Measurements from ENCODE around the gene MICU2. TPM values are rescaled to one million over a fixed set of nuclear protein-coding genes. Genes with fewer than 3 reads are reported as not detected.
A peak's percentile ranks its signal among the peaks of the same experiment; 100 is the strongest.
"Not testable (repeated sequence)": the region's sequence is repeated elsewhere in the genome, so short reads cannot be mapped to it uniquely, and the experiment has no call there.

The MICU2 gene
- total RNA-seq, 2 donors from 2014 or later: 25.7 to 29.2 TPM

GRCh38 chr13:21615427-21615826 is 11.5 kb upstream of the MICU2 start:
- Mint-ChIP-seq H3K4me3 (no peak overlapping the region), H3K27me3 (ENCODE audit: low read depth) (peaks cover 20% of the 10 kb centered on the region), H3K27ac (no peak overlapping the region), H3K36me3 (ENCODE audit: insufficient read depth in 2 of 2) (no peaks in the 10 kb centered on the region), H3K4me1 (ENCODE audit: low read depth) (no peaks in the 10 kb centered on the region), H3K9me3 (no peaks in the 10 kb centered on the region)
- no peak for ATAC-seq (replicated peaks in 1 of 2)
- no peak for DNase-seq

GRCh38 chr13:21613791-21614190 is 9.8 kb upstream of the MICU2 start:
- Mint-ChIP-seq H3K27ac (no peak overlapping the region), H3K9me3 (no peaks in the 10 kb centered on the region), H3K4me1 (ENCODE audit: low read depth) (no peaks in the 10 kb centered on the region), H3K4me3 (no peak overlapping the region), H3K36me3 (ENCODE audit: insufficient read depth in 2 of 2) (no peaks in the 10 kb centered on the region), H3K27me3 (ENCODE audit: low read depth) (peaks cover 9% of the 10 kb centered on the region)
- no peak for DNase-seq
- no peak for ATAC-seq (replicated peaks in 1 of 2)

GRCh38 chr13:21611385-21611784 is 7.4 kb upstream of the MICU2 start:
- no peak for DNase-seq
- H3K4me1 Mint-ChIP-seq (ENCODE audit: low read depth): peaks cover 9% of the 10 kb centered on the region
- H3K27me3 Mint-ChIP-seq (ENCODE audit: low read depth): peaks cover 9% of the 10 kb centered on the region
- H3K9me3 Mint-ChIP-seq: no peaks in the 10 kb centered on the region
- no peaks in the 10 kb centered on the region for H3K36me3 Mint-ChIP-seq (ENCODE audit: insufficient read depth in 2 of 2)
- H3K4me3 Mint-ChIP-seq: no peak overlapping the region
- no peak overlapping the region for H3K27ac Mint-ChIP-seq
- no peak for ATAC-seq (replicated peaks in 1 of 2)

- no peak overlapping the region for H3K27ac Mint-ChIP-seq
- ATAC-seq (replicated peaks in 1 of 2) (no peak), DNase-seq (no peak)
- H3K4me1 Mint-ChIP-seq (ENCODE audit: low read depth): peaks cover 9% of the 10 kb centered on the region
- H3K36me3 Mint-ChIP-seq (ENCODE audit: insufficient read depth in 2 of 2): no peaks in the 10 kb centered on the region
- H3K27me3 Mint-ChIP-seq (ENCODE audit: low read depth): peaks cover 9% of the 10 kb centered on the region
- no peak overlapping the region for H3K4me3 Mint-ChIP-seq
- H3K9me3 Mint-ChIP-seq: no peaks in the 10 kb centered on the region
Measured at GRCh38 chr13:21610687-21611086, 6.7 kb upstream of the MICU2 start.

GRCh38 chr13:21608961-21609360 is 5.0 kb upstream of the MICU2 start:
- Mint-ChIP-seq H3K9me3 (no peaks in the 10 kb centered on the region), H3K4me1 (ENCODE audit: low read depth) (peaks cover 20% of the 10 kb centered on the region), H3K27me3 (ENCODE audit: low read depth) (peaks cover 9% of the 10 kb centered on the region), H3K36me3 (ENCODE audit: insufficient read depth in 2 of 2) (peaks cover 0 to 3% of the 10 kb centered on the region in 2 donors), H3K27ac (no peak overlapping the region), H3K4me3 (no peak overlapping the region)
- DNase-seq (no peak), ATAC-seq (replicated peaks in 1 of 2) (no peak)

- no peaks in the 10 kb centered on the region for H3K9me3 Mint-ChIP-seq
- DNase-seq (no peak), ATAC-seq (replicated peaks in 1 of 2) (no peak)
- peaks cover 0 to 3% of the 10 kb centered on the region in 2 donors for H3K36me3 Mint-ChIP-seq (ENCODE audit: insufficient read depth in 2 of 2)
- H3K4me1 Mint-ChIP-seq (ENCODE audit: low read depth): peaks cover 22% of the 10 kb centered on the region
- no peak overlapping the region for H3K4me3 Mint-ChIP-seq
- H3K27ac Mint-ChIP-seq: no peak overlapping the region
- peaks cover 9% of the 10 kb centered on the region for H3K27me3 Mint-ChIP-seq (ENCODE audit: low read depth)
Measured at GRCh38 chr13:21606796-21607195, 2.8 kb upstream of the MICU2 start.

- no peak overlapping the region for H3K4me3 Mint-ChIP-seq
- no peak for ATAC-seq (replicated peaks in 1 of 2)
- H3K27me3 Mint-ChIP-seq (ENCODE audit: low read depth): peaks cover 9% of the 10 kb centered on the region
Measured at GRCh38 chr13:21606251-21606650, 2.3 kb upstream of the MICU2 start.

GRCh38 chr13:21596722-21597121 is 7.2 kb downstream of the MICU2 start:
- no peaks in the 10 kb centered on the region for H3K27me3 Mint-ChIP-seq (ENCODE audit: low read depth)
- H3K4me3 Mint-ChIP-seq: no peak overlapping the region
- DNase-seq: no peak
- no peak for ATAC-seq (replicated peaks in 1 of 2)
- peaks cover 3 to 10% of the 10 kb centered on the region in 2 donors for H3K36me3 Mint-ChIP-seq (ENCODE audit: insufficient read depth in 2 of 2)
- H3K9me3 Mint-ChIP-seq: peaks cover 0 to 1% of the 10 kb centered on the region in 2 donors
- no peak overlapping the region for H3K27ac Mint-ChIP-seq
- peaks cover 59% of the 10 kb centered on the region for H3K4me1 Mint-ChIP-seq (ENCODE audit: low read depth)

More at GRCh38 chr13:21606251-21606650, 2.3 kb upstream of the MICU2 start:
- no peak overlapping the region for H3K27ac Mint-ChIP-seq
- DNase-seq: no peak
- peaks cover 4 to 6% of the 10 kb centered on the region in 2 donors for H3K36me3 Mint-ChIP-seq (ENCODE audit: insufficient read depth in 2 of 2)
- no peaks in the 10 kb centered on the region for H3K9me3 Mint-ChIP-seq
- peaks cover 28% of the 10 kb centered on the region for H3K4me1 Mint-ChIP-seq (ENCODE audit: low read depth)

GRCh38 chr13:21595546-21595822 is 8.5 kb downstream of the MICU2 start:
- DNase-seq (no peak), ATAC-seq (replicated peaks in 1 of 2) (peak; percentile 20 to 41)
- Mint-ChIP-seq H3K36me3 (ENCODE audit: insufficient read depth in 2 of 2) (peaks cover 0 to 6% of the 10 kb centered on the region in 2 donors), H3K4me3 (no peak overlapping the region), H3K27ac (no peak overlapping the region), H3K27me3 (ENCODE audit: low read depth) (no peaks in the 10 kb centered on the region), H3K9me3 (peaks cover 1 to 2% of the 10 kb centered on the region in 2 donors), H3K4me1 (ENCODE audit: low read depth) (peaks cover 62% of the 10 kb centered on the region)

GRCh38 chr13:21594715-21595545 is 9.0 kb downstream of the MICU2 start:
- no peak for DNase-seq
- Mint-ChIP-seq H3K4me3 (no peak overlapping the region), H3K27ac (no peak overlapping the region), H3K4me1 (ENCODE audit: low read depth) (peaks cover 60% of the 10 kb centered on the region), H3K27me3 (ENCODE audit: low read depth) (no peaks in the 10 kb centered on the region), H3K36me3 (ENCODE audit: insufficient read depth in 2 of 2) (peaks cover 0 to 6% of the 10 kb centered on the region in 2 donors), H3K9me3 (peaks cover 1 to 2% of the 10 kb centered on the region in 2 donors)
- no peak for ATAC-seq (replicated peaks in 1 of 2)

- H3K4me1 Mint-ChIP-seq (ENCODE audit: low read depth): peaks cover 58% of the 10 kb centered on the region
- not testable (repeated sequence) for H3K9me3 Mint-ChIP-seq
Measured at GRCh38 chr13:21590665-21591456, 13.1 kb downstream of the MICU2 start.

GRCh38 chr13:21590231-21590630 is 13.7 kb downstream of the MICU2 start:
- Mint-ChIP-seq H3K4me3 (no peak overlapping the region), H3K9me3 (peaks cover 1 to 2% of the 10 kb centered on the region in 2 donors), H3K4me1 (ENCODE audit: low read depth) (peaks cover 51% of the 10 kb centered on the region), H3K27ac (no peak overlapping the region), H3K36me3 (ENCODE audit: insufficient read depth in 2 of 2) (peaks cover 0 to 4% of the 10 kb centered on the region in 2 donors), H3K27me3 (ENCODE audit: low read depth) (no peaks in the 10 kb centered on the region)
- ATAC-seq (replicated peaks in 1 of 2): no peak
- DNase-seq: no peak

More at GRCh38 chr13:21590665-21591456, 13.1 kb downstream of the MICU2 start:
- ATAC-seq (replicated peaks in 1 of 2); DNase-seq; H3K4me3 Mint-ChIP-seq; H3K27ac Mint-ChIP-seq; H3K36me3 Mint-ChIP-seq (ENCODE audit: insufficient read depth in 2 of 2); H3K27me3 Mint-ChIP-seq (ENCODE audit: low read depth): not testable (repeated sequence)

- DNase-seq, H3K9me3 Mint-ChIP-seq: not testable (repeated sequence)
Measured at GRCh38 chr13:21589510-21589909, 14.5 kb downstream of the MICU2 start.

More at GRCh38 chr13:21589510-21589909, 14.5 kb downstream of the MICU2 start:
- not testable (repeated sequence) for H3K27ac Mint-ChIP-seq; H3K36me3 Mint-ChIP-seq (ENCODE audit: insufficient read depth in 2 of 2); H3K4me3 Mint-ChIP-seq; H3K27me3 Mint-ChIP-seq (ENCODE audit: low read depth); ATAC-seq (replicated peaks in 1 of 2)
- H3K4me1 Mint-ChIP-seq (ENCODE audit: low read depth): peaks cover 47% of the 10 kb centered on the region

Data from activated T-cell treated with anti-CD3 and anti-CD28 coated beads, Interleukin-2, amount 50 U/mL, for 72 hours (primary cell).